Neuronal stem cell (in vitro differentiated cells): ENCODE data around the gene RABGGTA.

Experiments
- DNase-seq: peaks from one replicate; pipeline ENCODE4 v3.0.0-alpha.2; 2013; ENCODE audit warnings: low spot score
- H2AFZ ChIP-seq: one replicate; pipeline ENCODE4 v1.6.1; 2013; ENCODE audit warnings: mild to moderate bottlenecking, low read length, inconsistent platforms
- H2AK5ac ChIP-seq: 2 replicates; pipeline ENCODE4 v1.6.1; 2013; ENCODE audit warnings: low read depth, mild to moderate bottlenecking, inconsistent platforms, low read length, moderate library complexity, mixed read lengths
- H2BK120ac ChIP-seq: 2 replicates; pipeline ENCODE4 v1.6.1; 2013; ENCODE audit warnings: low read depth, mild to moderate bottlenecking, inconsistent platforms, low read length, moderate library complexity, mixed read lengths
- H2BK12ac ChIP-seq: one replicate; pipeline ENCODE4 v1.6.1; 2013; ENCODE audit warnings: low read length, inconsistent platforms
- H2BK15ac ChIP-seq: 2 replicates; pipeline ENCODE4 v1.6.1; 2013; ENCODE audit warnings: mild to moderate bottlenecking, low read length, inconsistent platforms, mixed read lengths
- H2BK5ac ChIP-seq: one replicate; pipeline ENCODE4 v1.6.1; 2013; ENCODE audit warnings: inconsistent platforms, mild to moderate bottlenecking, low read length, moderate library complexity
- H3K14ac ChIP-seq: one replicate; pipeline ENCODE4 v1.6.1; 2013; ENCODE audit warnings: low read length, inconsistent platforms
- H3K18ac ChIP-seq: 2 replicates; pipeline ENCODE4 v1.6.1; 2013; ENCODE audit warnings: low read length, inconsistent platforms
- H3K23ac ChIP-seq: 2 replicates; pipeline ENCODE4 v1.6.1; 2013; ENCODE audit warnings: low read depth, mild to moderate bottlenecking, mixed read lengths, low read length, inconsistent platforms; ENCODE audit not compliant: poor library complexity
- H3K27ac ChIP-seq: replicated peaks from 3 replicates; pipeline ENCODE4 v1.5.1; 2013; ENCODE audit warnings: low read length, inconsistent platforms
- H3K27me3 ChIP-seq, 3 experiments: 2 replicates each; pipeline ENCODE4 v1.6.1; 2013; ENCODE audit warnings: low read length in 3 of 3, mild to moderate bottlenecking in 2 of 3, inconsistent platforms in 1 of 3, low read depth in 1 of 3, mixed read lengths in 1 of 3, moderate library complexity in 1 of 3; ENCODE audit not compliant: control insufficient read depth in 3 of 3, insufficient read depth in 3 of 3
- H3K36me3 ChIP-seq, 2 donors: replicated peaks in 1 of 2; 2 replicates each; pipeline ENCODE4 v1.6.1; 2013; ENCODE audit warnings: low read length in 2 of 2; ENCODE audit not compliant: control insufficient read depth in 2 of 2, insufficient read depth in 2 of 2
- H3K4ac ChIP-seq: 2 replicates; pipeline ENCODE4 v1.6.1; 2013; ENCODE audit warnings: inconsistent platforms, mild to moderate bottlenecking, low read length, moderate library complexity
- H3K4me1 ChIP-seq, 2 donors: 1 replicate in 1 of 2; 2 replicates in 1 of 2; pipeline ENCODE4 v1.6.1; 2013; ENCODE audit warnings: low read length in 2 of 2, low read depth in 1 of 2; ENCODE audit not compliant: control insufficient read depth in 2 of 2, insufficient read depth in 1 of 2
- H3K4me2 ChIP-seq: one replicate; pipeline ENCODE4 v1.6.1; 2013; ENCODE audit warnings: mild to moderate bottlenecking, low read length, inconsistent platforms; ENCODE audit not compliant: insufficient read depth, poor library complexity, severe bottlenecking
- H3K4me3 ChIP-seq, 2 donors: 2 replicates each; pipeline ENCODE4 v1.5.1; 2013; ENCODE audit warnings: low read length in 2 of 2, mild to moderate bottlenecking in 2 of 2, inconsistent platforms in 1 of 2, moderate library complexity in 1 of 2
- H3K79me1 ChIP-seq: one replicate; pipeline ENCODE4 v1.6.1; 2013; ENCODE audit warnings: low read depth, mild to moderate bottlenecking, inconsistent platforms, low read length, moderate library complexity
- H3K9ac ChIP-seq: one replicate; pipeline ENCODE4 v1.6.1; 2013; ENCODE audit warnings: mild to moderate bottlenecking, low read depth, low read length, inconsistent platforms; ENCODE audit not compliant: poor library complexity
- H3K9me3 ChIP-seq, 2 donors: replicated peaks in 1 of 2; 2 replicates each; pipeline versions ENCODE3 to v1.6.1; 2013; ENCODE audit warnings: low read length in 2 of 2, mild to moderate bottlenecking in 2 of 2, inconsistent platforms in 1 of 2, low read depth in 1 of 2, mixed read lengths in 1 of 2, moderate library complexity in 1 of 2; ENCODE audit not compliant: control insufficient read depth in 2 of 2, insufficient read depth in 1 of 2
- H4K8ac ChIP-seq: one replicate; pipeline ENCODE4 v1.6.1; 2013; ENCODE audit warnings: low read depth, mild to moderate bottlenecking, inconsistent platforms, low read length, moderate library complexity
- H4K91ac ChIP-seq: one replicate; pipeline ENCODE4 v1.6.1; 2013; ENCODE audit warnings: low read length, low read depth, mild to moderate bottlenecking, inconsistent platforms; ENCODE audit not compliant: poor library complexity
- WGBS, 2 donors: extraction: QIAGEN DNeasy Blood & Tissue Kit; methylation state at CpG; one replicate each; pipeline ENCODE4 v1.1.7; 2013; ENCODE audit warnings: missing lambda C conversion rate in 2 of 2, mixed read lengths in 1 of 2; ENCODE audit not compliant: insufficient read length in 2 of 2, insufficient replicate concordance in 1 of 2; ENCODE audit errors: extremely low coverage in 2 of 2; 5-methylcytosine and 5-hydroxymethylcytosine counted together

RABGGTA gene

DNA sequence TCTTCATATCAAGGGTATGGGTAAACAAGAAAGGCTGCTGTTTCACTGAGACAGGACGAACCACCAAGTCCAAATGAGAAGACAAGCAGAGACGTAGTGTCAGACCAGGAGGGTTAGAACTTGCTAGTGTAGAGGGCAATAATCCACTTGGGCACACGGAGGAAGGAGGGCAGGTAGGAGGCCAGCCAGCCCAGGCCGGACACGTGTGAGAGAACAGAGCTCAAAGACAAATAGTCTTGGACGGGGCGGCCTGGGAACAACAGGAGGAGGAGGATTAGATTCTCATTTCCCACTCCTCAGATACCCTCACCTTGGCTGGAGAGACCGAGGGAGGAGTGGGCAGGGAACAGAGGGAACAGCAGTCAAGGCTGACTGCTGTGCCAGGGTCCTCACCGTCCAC, 19.3 kb upstream of the RABGGTA start:
- H3K4me3 ChIP-seq: no peak overlapping the region
- H4K91ac ChIP-seq: no peak overlapping the region
- H3K9me3 ChIP-seq: no peaks in the 10 kb centered on the region
- no peak overlapping the region for H3K18ac ChIP-seq
- no peak overlapping the region for H2BK12ac ChIP-seq
- H3K23ac ChIP-seq: peak overlapping the region; percentile 49
- no peak overlapping the region for H3K4ac ChIP-seq
- peak overlapping the region; percentile 57 for H2BK5ac ChIP-seq
- H3K4me1 ChIP-seq: no peaks in the 10 kb centered on the region
- WGBS, 2 donors: no CpG with 5 or more reads among the region's 9 CpGs
- H2AK5ac ChIP-seq: no peak overlapping the region
- no peak overlapping the region for H2BK15ac ChIP-seq
- no peaks in the 10 kb centered on the region for H3K27me3 ChIP-seq
- no peak overlapping the region for H2BK120ac ChIP-seq
- no peak overlapping the region for H3K14ac ChIP-seq
- H3K36me3 ChIP-seq: peaks cover 20 to 47% of the 10 kb centered on the region in 2 donors
- no peak overlapping the region for H3K9ac ChIP-seq
- H3K4me2 ChIP-seq: no peak overlapping the region
- DNase-seq: no peak
- no peaks in the 10 kb centered on the region for H3K79me1 ChIP-seq
- no peak overlapping the region for H4K8ac ChIP-seq
- H3K27ac ChIP-seq: no peak overlapping the region
- H2AFZ ChIP-seq: no peak overlapping the region

DNA sequence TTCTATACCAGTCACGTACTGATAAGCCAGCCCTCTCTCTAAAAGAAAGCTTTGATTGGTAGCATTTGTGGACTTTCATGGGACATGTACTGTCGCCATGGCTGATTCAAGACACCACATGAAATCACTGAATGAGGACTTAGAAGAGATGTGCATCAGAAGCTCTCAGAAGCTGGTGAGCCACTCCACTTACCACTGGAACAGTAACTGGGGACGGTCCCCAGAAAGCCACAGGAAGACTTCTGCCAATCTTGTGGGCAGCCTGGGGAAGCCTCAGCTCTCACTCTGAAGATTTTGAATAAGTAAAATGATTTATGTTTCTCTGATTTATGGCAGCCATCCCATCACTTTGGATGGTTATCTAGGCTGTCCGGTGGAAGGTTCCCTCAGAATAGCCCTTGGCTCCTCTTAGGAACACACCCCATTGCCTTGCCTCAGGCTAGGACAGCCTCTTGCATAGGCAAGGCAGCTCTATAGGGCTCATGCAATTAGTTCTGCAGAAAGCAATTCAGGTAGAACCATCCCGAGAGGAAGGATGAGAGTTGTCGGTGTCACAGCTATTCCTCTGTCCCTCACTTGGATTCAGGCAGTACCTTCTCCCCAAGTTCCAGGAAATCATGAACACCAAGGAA, 18.4 kb upstream of the RABGGTA start:
- no peak overlapping the region for H4K91ac ChIP-seq

DNA sequence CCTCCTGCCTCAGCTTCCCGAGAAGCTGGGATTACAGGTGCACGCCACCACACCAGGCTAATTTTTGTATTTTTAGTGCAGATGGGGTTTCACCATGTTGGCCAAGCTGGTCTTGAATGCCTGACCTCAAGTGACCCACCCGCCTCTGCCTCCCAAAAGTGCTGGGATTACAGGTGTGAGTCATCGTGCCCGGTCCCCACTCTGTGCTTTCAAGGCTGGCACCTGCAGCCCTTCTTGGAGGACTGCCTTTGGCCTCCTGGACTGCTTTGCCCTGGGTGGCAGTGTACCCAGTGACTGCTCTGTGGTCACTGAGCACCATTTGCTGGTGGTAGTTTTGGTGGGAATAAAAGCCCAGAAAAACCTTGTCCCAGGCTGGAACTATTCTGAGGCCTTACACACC, 15.6 kb upstream of the RABGGTA start:
- H2AFZ ChIP-seq: no peak overlapping the region
- no peak overlapping the region for H3K23ac ChIP-seq
- H4K8ac ChIP-seq: no peak overlapping the region
- H2BK5ac ChIP-seq: no peak overlapping the region
- no peak overlapping the region for H2AK5ac ChIP-seq
- DNase-seq: no peak
- no peak overlapping the region for H3K9ac ChIP-seq
- no peaks in the 10 kb centered on the region for H3K27me3 ChIP-seq
- no peak overlapping the region for H3K4me2 ChIP-seq
- no peak overlapping the region for H3K4ac ChIP-seq
- peaks cover 11 to 24% of the 10 kb centered on the region in 2 donors for H3K36me3 ChIP-seq
- WGBS, 2 donors: no CpG with 5 or more reads among the region's 5 CpGs
- H3K18ac ChIP-seq: no peak overlapping the region
- no peak overlapping the region for H3K4me3 ChIP-seq
- no peak overlapping the region for H2BK15ac ChIP-seq
- H3K4me1 ChIP-seq: peaks cover 0 to 3% of the 10 kb centered on the region in 2 donors
- no peak overlapping the region for H2BK120ac ChIP-seq
- no peak overlapping the region for H3K14ac ChIP-seq
- no peaks in the 10 kb centered on the region for H3K9me3 ChIP-seq
- no peak overlapping the region for H3K27ac ChIP-seq
- H3K79me1 ChIP-seq: no peaks in the 10 kb centered on the region
- no peak overlapping the region for H2BK12ac ChIP-seq
- no peak overlapping the region for H4K91ac ChIP-seq

More for the DNA sequence above, 18.4 kb upstream of the RABGGTA start:
- H3K18ac ChIP-seq: no peak overlapping the region
- no peak for DNase-seq
- H3K4me3 ChIP-seq: no peak overlapping the region
- no peaks in the 10 kb centered on the region for H3K79me1 ChIP-seq
- no peak overlapping the region for H4K8ac ChIP-seq
- no peaks in the 10 kb centered on the region for H3K27me3 ChIP-seq
- no peak overlapping the region for H2BK12ac ChIP-seq
- H2AFZ ChIP-seq: no peak overlapping the region
- H3K4me1 ChIP-seq: peaks cover 0 to 2% of the 10 kb centered on the region in 2 donors
- no peak overlapping the region for H2AK5ac ChIP-seq
- peaks cover 19 to 38% of the 10 kb centered on the region in 2 donors for H3K36me3 ChIP-seq
- no peak overlapping the region for H2BK120ac ChIP-seq
- no peak overlapping the region for H2BK5ac ChIP-seq
- no CpG with 5 or more reads among the region's 6 CpGs for WGBS, 2 donors
- H2BK15ac ChIP-seq: no peak overlapping the region
- no peaks in the 10 kb centered on the region for H3K9me3 ChIP-seq
- no peak overlapping the region for H3K14ac ChIP-seq
- H3K4ac ChIP-seq: no peak overlapping the region
- no peak overlapping the region for H3K23ac ChIP-seq
- no peak overlapping the region for H3K27ac ChIP-seq
- no peak overlapping the region for H3K9ac ChIP-seq
- no peak overlapping the region for H3K4me2 ChIP-seq

- no peak overlapping the region for H3K4me3 ChIP-seq
- H2BK15ac ChIP-seq: no peak overlapping the region
- H2BK5ac ChIP-seq: no peak overlapping the region
- H2AFZ ChIP-seq: no peak overlapping the region
- H3K9ac ChIP-seq: no peak overlapping the region
- H3K79me1 ChIP-seq: no peaks in the 10 kb centered on the region
- no peak overlapping the region for H2AK5ac ChIP-seq
- H3K18ac ChIP-seq: no peak overlapping the region
- no peak for DNase-seq
- H3K4ac ChIP-seq: no peak overlapping the region
- no peak overlapping the region for H3K23ac ChIP-seq
- H3K27me3 ChIP-seq: no peaks in the 10 kb centered on the region
- no peaks in the 10 kb centered on the region for H3K9me3 ChIP-seq
- no peak overlapping the region for H2BK120ac ChIP-seq
- no peak overlapping the region for H2BK12ac ChIP-seq
- H3K27ac ChIP-seq: no peak overlapping the region
- no peak overlapping the region for H4K91ac ChIP-seq
- H4K8ac ChIP-seq: no peak overlapping the region
- WGBS, 2 donors: no CpG with 5 or more reads among the region's 4 CpGs
- peaks cover 0 to 3% of the 10 kb centered on the region in 2 donors for H3K4me1 ChIP-seq
- H3K14ac ChIP-seq: no peak overlapping the region
- peaks cover 4 to 8% of the 10 kb centered on the region in 2 donors for H3K36me3 ChIP-seq
- H3K4me2 ChIP-seq: no peak overlapping the region
These were observed 14.0 kb upstream of the RABGGTA start for GRCh38 chr14:24285351-24285750.
